ENCODE measurements around the gene AUH. TPM values are rescaled to one million over a fixed set of nuclear protein-coding genes. Genes with fewer than 3 reads are reported as not detected.
A peak's percentile ranks its signal among the peaks of the same experiment; 100 is the strongest.

AUH gene
- total RNA-seq, 1 experiment from 2014 or later, result 21.7 TPM

- no peak overlapping the region for H3K23ac ChIP-seq (ENCODE audit: insufficient read length, low read depth, low read length)
- no peaks in the 10 kb centered on the region for H3K23me2 ChIP-seq (ENCODE audit: insufficient read length, low read depth, low read length, poor library complexity, severe bottlenecking)
- no peaks in the 10 kb centered on the region for H3K79me1 ChIP-seq (ENCODE audit: insufficient read depth, low read depth, low read length, poor library complexity, severe bottlenecking)
- H4K20me1 ChIP-seq (ENCODE audit: control insufficient read depth, insufficient read depth, insufficient read length), result no peaks in the 10 kb centered on the region
- H3K4ac ChIP-seq (ENCODE audit: low read depth, low read length), result no peak overlapping the region
- H3K79me2 ChIP-seq (ENCODE audit: insufficient read depth, low read length), result no peaks in the 10 kb centered on the region
- no peak overlapping the region for H3K18ac ChIP-seq (ENCODE audit: insufficient read length, low read depth, low read length)
- H2BK5ac ChIP-seq (ENCODE audit: insufficient read length, low read length), result no peak overlapping the region
- no peak overlapping the region for H2BK120ac ChIP-seq (ENCODE audit: low read depth, low read length, poor library complexity, severe bottlenecking)
- no peak overlapping the region for H3K56ac ChIP-seq (ENCODE audit: insufficient read length, low read depth, low read length)
- H3K4me1 Mint-ChIP-seq, result peaks cover 3 to 34% of the 10 kb centered on the region in 2 experiments
- WGBS (ENCODE audit: extremely low coverage, insufficient read length, low lambda C conversion rate), result no CpG with 5 or more reads among the region's 5 CpGs
- peak; percentile 70 for DNase-seq
- H3K9ac ChIP-seq (ENCODE audit: extremely low read depth, insufficient read length, low read length), result no peak overlapping the region
- H4K5ac ChIP-seq (ENCODE audit: insufficient read length, low read depth, low read length), result no peak overlapping the region
- H3K4me3 Mint-ChIP-seq, result no peak overlapping the region
- H3K4me2 ChIP-seq (ENCODE audit: insufficient read depth, insufficient read length, low read length), result no peak overlapping the region
- H2AFZ ChIP-seq (ENCODE audit: low read length), result no peak overlapping the region
- no peak overlapping the region for H3T11ph ChIP-seq (ENCODE audit: low read length)
- no peaks in the 10 kb centered on the region for H3K9me3 Mint-ChIP-seq
- no peak overlapping the region for H2BK12ac ChIP-seq (ENCODE audit: insufficient read length, low read depth, low read length)
- H3K27ac ChIP-seq (ENCODE audit: insufficient read length, low read depth, low read length), result no peak overlapping the region
- no peaks in the 10 kb centered on the region for H3K4me1 ChIP-seq (ENCODE audit: insufficient read depth, low read length)
- H4K91ac ChIP-seq (ENCODE audit: insufficient read length, low read depth, low read length), result no peak overlapping the region
- no peaks in the 10 kb centered on the region for H3K9me3 ChIP-seq (ENCODE audit: control insufficient read depth, low read depth, low read length)
- no peak overlapping the region for H2BK15ac ChIP-seq (ENCODE audit: low read depth, low read length)
- TF ChIP-seq CTCF (conservative IDR thresholded peaks at IDR 0.05), result no peak
- no peak overlapping the region for H4K8ac ChIP-seq (replicated peaks; ENCODE audit: insufficient read length, low read depth, low read length)
- no peaks in the 10 kb centered on the region for H3K27me3 ChIP-seq (ENCODE audit: insufficient read depth, low read length)
- no peak overlapping the region for H2AK5ac ChIP-seq (ENCODE audit: insufficient read length, low read length)
- H3K36me3 Mint-ChIP-seq (ENCODE audit: insufficient read depth in 1 of 3, low read depth in 3 of 3), result peaks cover 0 to 4% (median 2%) of the 10 kb centered on the region in 3 experiments; a peak in 3 of 7 replicates
- no peak overlapping the region for H3K14ac ChIP-seq (ENCODE audit: insufficient read depth, low read length)
- no peaks in the 10 kb centered on the region for H3K27me3 Mint-ChIP-seq (ENCODE audit: low read depth)
- H2BK20ac ChIP-seq (ENCODE audit: low read depth, low read length, poor library complexity, severe bottlenecking), result no peak overlapping the region
- H3K27ac Mint-ChIP-seq, result peak overlapping the region in 2 of 3 experiments; percentile 40 to 41; a peak in 2 of 7 replicates
These were observed 46.5 kb downstream of the AUH start for GRCh38 chr9:91315191-91315590.
